Endothelial cell of umbilical vein (primary cell): Measurements from ENCODE around the gene MT3.

Experiments used
- EZH2 ChIP-seq: IDR thresholded peaks from 2 replicates; pipeline ENCODE4 v1.6.1; 2012; ENCODE audit warnings: borderline replicate concordance, low read depth, mild to moderate bottlenecking, moderate library complexity, low read length, inconsistent platforms; ENCODE audit not compliant: severe bottlenecking
- MYC ChIP-seq: IDR thresholded peaks from one replicate; pipeline ENCODE4 v1.6.1; 2011; ENCODE audit warnings: mild to moderate bottlenecking, low read depth, low read length
- POLR2A ChIP-seq: IDR thresholded peaks from 2 replicates; pipeline ENCODE4 v1.6.1; 2012; ENCODE audit warnings: low read depth, mild to moderate bottlenecking, control low read depth, low read length
- TF ChIP-seq, protein P1 (sequence below), 2 donors: IDR thresholded peaks; 1 replicate in 1 of 2; 2 replicates in 1 of 2; pipeline ENCODE4 v1.5.1; 2011; ENCODE audit warnings: low read length in 2 of 2, mild to moderate bottlenecking in 2 of 2, moderate library complexity in 2 of 2, control low read depth in 1 of 2, inconsistent platforms in 1 of 2, low read depth in 1 of 2; ENCODE audit not compliant: insufficient read depth in 1 of 2; ENCODE audit errors: extremely low read depth in 1 of 2

DNA sequence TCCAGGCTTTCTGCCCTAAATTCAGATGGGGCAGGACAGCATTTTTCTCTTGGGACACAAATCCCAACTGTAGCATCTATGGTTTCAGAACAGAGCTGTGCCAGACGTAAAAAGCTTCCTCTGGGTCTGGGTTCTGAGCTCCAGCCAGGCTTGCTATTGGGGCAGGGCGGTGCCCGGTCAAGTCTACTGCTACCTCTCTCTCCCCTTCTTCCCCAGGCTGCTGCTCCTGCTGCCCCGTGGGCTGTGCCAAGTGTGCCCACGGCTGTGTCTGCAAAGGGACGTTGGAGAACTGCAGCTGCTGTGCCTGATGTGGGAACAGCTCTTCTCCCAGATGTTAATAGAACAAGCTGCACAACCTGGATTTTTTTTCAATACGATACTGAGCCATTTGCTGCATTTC is 44.2 kb downstream of the MT3 start:
- TF ChIP-seq POLR2A (no peak), MYC (no peak), EZH2 (no peak)
- TF ChIP-seq, protein P1, sequence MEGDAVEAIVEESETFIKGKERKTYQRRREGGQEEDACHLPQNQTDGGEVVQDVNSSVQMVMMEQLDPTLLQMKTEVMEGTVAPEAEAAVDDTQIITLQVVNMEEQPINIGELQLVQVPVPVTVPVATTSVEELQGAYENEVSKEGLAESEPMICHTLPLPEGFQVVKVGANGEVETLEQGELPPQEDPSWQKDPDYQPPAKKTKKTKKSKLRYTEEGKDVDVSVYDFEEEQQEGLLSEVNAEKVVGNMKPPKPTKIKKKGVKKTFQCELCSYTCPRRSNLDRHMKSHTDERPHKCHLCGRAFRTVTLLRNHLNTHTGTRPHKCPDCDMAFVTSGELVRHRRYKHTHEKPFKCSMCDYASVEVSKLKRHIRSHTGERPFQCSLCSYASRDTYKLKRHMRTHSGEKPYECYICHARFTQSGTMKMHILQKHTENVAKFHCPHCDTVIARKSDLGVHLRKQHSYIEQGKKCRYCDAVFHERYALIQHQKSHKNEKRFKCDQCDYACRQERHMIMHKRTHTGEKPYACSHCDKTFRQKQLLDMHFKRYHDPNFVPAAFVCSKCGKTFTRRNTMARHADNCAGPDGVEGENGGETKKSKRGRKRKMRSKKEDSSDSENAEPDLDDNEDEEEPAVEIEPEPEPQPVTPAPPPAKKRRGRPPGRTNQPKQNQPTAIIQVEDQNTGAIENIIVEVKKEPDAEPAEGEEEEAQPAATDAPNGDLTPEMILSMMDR (IDR thresholded peaks at IDR 0.05; ENCODE audit: extremely low read depth in 1 of 2, insufficient read depth in 1 of 2, low read depth in 1 of 2, low read length in 2 of 2) = no peak
